GM19438 (cell line): ENCODE measurements around the gene L1CAM.
"Not testable (repeated sequence)": the region's sequence is repeated elsewhere in the genome, so short reads cannot be mapped to it uniquely, and the experiment has no call there.

Experiments
- ATAC-seq: cut with Tn5 transposase; IDR thresholded peaks from one replicate; pipeline ENCODE4 v1.9.1; 2021; ENCODE audit warnings: low read depth; ENCODE audit not compliant: unreplicated experiment

Gene L1CAM

DNA sequence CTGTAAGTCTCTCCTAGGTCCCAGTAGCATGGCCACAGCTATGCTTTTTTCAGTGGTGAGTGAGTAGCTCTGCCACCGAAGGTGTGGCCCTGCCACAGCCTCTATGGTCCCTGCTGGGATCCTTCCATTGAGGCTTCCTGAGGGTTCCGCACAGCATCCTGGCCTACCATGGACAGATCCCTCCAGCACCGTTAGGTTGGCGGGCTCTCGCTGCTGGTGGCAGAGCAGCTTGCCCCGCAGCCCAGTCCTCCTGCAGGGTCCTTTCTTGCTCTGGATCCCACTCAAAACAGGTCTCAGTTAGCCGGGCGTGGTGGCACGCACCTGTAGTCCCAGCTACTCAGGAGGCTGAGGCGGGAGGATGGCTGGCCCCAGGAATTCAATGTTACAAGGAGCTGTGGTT is 53.2 kb downstream of the L1CAM start:
- no peak for ATAC-seq

DNA sequence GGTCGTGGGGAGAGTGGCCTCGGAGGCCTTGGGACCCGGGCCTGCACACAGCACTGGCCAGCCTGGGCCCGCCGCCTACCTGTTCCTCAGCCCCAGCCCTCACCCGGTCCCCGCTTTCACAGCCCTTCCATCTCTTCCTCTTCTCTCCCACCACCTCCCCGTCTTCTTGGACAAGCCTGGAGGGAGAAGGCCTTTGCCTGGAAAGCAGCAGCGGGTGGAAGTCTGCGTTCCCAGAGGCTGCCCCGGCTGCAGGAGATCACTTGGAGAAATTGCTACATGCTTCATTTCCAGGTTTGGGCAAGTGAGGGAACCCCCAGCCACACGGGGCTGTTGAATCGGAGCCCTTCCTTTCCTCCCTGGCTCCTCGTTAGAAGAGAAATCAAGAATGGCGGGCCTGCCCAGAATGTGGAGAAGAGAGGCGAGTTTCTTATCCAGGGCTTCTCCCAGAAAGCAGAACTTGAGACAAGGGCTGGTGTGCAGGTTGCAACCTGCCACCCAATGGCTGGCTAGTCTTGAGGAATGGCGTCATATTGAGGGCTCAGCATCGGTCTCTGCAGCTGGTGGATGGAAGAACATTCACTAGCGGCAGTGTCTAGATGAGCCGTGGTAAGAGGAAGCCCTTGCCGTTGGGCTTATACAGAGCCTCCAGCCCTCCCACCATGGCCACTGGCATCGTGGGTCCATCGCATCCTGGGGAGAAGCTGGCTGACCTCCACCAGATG is 54.4 kb downstream of the L1CAM start:
- no peak for ATAC-seq

DNA sequence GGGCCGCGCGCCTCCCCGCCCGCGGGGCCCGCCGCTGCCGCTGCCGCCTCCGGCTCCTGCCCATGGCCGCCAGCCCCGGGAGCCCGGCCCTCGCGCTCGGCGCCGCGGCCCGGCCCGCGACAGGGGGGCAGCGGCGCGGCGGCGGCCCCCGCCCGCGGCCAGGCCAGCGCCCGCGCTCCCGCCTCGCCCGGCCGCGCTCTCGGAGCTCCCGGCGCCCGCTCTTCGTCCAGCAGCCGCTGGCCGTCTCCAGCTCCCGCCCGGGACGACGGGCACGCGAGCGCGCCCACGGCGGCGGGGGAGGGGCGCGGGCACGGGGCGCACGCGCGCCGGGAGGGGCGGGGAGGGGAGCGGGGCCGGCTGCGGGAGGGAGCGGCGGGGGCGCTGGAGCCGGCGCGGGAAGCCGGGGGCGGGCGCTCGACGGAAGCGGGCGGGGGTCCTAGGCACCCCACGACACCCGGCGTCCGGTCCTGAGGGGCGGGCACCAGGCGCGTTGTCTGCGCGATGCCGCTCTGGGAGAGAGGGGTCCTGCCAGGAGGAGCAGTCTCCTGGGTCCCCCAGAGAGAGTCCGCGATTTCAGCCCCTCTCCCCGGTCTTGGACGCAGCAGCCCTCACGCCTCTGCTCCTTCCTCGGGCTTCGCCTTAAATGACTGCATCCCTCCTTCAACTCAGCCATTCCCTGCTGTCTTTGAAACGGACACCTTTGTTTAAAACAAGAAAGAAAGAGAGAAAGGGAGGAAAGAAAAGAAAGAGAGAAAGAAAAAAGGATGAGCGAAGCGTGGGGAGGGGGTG is 55.1 kb downstream of the L1CAM start:
- ATAC-seq: no peak

DNA sequence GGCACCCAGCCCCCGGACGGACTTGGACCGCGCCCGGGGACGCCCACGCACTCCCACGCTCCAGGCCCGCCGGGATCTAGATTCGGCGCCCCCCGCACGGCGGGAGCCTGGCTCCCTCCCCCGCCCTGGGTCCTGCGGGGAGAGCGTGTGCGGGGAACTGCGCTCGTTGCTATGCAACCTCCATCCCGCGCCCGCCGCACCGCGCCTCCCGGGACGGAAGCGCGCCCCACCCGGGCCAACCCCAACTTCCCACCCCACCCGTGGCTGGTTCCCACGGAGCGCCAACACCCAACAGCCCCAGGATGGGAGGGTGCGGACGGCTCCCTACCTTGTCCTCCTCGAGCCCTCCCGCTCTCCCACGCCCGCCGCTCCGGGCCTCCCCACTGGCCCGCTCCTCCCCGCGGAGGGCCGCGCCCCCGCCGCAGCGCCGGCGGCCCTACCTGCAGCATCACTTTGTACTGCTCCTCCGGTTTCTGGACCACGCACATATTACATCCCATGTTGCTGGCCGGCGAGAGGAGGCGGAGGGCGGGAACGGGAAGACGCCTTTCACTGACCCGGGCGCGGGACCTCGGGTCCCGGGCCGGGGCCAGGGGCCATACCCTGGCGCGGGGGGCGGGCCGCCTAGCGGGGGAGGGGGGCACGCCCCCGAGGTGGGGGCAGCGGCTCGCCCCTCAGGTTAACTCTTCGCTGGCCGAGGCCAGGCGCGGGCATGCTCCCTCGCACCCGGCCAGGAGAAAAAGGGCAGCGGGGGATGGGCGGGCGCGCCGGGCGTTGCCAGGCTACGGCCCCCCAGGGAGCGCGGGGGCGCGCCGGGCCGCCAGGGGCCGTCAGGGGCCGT is 56.0 kb downstream of the L1CAM start, which contains the start of gene PDZD4:
Gene PDZD4 (minus strand): TSS at position 746 of the 841 bp plus-strand sequence. CDS start 246 bp downstream, at position 500.
- no peak for ATAC-seq

DNA sequence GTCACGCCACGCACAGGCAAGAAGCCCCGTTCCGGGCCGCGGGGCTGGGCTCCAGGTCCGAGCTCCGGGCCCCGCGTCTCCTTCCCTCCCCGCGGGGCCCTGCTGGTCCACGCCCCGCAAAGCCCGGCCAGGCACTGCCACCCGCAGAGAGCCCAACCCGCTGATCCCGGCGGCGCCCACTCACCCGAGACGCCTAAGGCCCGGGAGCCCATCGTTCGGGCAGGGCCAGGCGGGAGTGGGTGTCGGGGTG is 56.5 kb downstream of the L1CAM start:
- no peak for ATAC-seq

DNA sequence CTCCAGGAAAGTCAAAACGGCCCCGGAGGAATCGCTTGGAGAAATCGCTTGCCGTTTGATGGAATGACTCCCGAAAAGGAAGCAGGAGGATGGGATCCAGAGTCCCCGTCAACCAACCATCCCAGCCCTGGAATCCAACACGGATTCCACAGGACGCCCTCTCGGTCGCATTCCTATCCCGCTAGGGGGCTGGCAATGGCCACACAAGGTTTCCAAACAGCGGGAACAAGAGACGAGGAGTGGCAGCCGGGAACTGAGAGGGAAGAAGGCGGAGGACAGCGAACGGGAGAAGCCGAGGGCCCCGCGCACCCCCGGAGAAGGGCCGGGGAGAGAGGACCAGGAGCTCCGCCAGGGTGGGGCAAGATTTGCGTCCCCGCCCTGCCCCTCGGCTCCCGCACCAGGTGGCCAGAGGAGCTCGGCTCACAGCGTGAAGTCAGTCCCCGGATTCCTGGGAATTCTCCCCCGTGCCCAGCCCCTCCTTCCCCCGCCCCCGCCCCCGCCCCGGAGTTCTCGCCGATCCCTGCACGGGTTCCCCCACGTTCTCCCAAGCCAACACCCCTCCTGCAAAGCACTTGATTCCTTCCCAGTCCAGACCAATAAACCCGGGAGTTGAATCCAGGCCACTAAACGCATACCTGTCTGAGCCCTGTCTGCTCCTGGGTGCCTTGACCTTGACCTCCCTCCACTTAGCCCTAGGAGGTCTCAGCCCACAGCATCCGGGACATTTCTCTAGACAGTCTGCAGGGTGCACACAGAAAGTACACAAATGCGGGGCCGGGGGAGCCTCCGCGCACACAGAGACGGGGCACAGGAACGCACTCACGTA is 57.0 kb downstream of the L1CAM start:
- ATAC-seq: no peak

DNA sequence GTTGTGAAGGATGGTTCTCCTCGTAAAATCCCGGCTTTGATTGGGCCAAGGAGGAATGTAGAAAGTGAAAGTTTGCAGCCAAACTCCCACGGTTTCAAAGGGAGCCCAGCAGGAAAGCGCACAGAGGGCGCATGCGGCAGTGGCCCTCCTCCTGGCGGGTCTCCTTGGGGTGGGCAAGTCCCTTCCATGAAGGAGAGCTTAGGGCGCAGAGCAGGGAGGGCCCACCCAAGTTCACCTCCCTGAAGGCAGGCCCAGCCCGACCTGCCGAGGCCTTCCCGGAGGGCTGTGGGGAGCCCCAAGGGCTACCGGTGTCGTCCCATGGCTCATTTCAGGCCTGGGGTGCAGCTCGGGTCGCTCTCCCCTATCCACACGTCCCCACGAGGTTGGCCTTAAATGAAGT is 57.7 kb downstream of the L1CAM start:
- ATAC-seq: no peak

DNA sequence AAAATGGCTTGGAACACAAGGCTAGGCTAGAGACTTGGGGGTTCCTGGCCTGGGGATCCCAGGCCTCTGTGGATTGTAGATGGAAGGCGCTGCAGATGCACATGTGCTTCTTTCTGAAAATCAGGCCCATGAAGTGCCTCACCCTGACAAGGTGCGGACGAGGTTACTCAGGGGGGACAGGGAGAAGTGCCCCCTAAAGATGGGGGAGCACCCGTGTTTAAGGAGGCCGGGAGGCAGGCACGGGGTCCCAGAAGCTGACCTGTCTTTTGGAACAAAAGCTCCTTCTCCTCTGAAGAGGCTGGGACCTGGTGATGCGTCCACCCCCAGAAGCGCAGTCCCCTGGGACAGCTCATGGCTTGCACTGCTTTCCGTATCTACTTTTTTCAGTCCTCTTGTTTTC is 58.1 kb downstream of the L1CAM start:
- ATAC-seq: no peak

DNA sequence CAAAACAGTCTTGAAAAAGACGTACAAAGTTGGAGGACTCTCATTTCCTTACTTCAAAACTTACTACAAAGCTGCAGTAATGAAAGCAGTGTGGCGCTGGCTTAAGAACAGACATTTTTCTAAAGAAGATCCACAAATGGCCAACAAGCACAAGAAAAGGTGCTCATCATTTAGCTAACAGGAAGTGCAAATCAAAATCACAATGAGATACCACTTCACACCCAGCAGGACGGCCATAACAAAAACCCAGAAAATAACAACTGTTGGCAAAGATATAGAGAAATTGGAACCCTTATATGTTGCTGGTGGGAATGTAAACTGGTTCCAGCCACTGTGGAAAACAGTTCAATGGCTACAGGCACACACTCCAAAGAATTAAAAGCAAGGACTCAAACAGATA is 59.0 kb downstream of the L1CAM start:
- ATAC-seq: no peak

DNA sequence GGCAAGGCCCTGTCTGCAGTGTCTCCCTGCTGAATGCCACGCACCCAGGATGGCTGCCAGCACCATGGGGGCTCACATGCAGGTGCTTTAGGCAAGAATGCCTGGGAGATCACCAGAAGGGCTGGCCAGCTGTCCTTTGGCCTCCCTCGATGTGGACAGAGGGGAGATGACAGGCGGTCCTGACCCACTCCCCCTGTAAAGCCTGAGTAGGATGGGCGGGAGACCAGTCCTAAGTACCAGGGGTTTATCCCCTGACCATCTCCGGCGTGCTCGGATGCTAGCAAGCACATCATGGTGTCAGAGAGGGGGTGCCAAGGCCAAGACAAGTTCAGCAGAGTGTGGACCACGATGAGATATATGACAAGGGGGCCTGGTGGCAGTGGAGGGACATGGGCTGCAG is 60.9 kb downstream of the L1CAM start:
- no peak for ATAC-seq

DNA sequence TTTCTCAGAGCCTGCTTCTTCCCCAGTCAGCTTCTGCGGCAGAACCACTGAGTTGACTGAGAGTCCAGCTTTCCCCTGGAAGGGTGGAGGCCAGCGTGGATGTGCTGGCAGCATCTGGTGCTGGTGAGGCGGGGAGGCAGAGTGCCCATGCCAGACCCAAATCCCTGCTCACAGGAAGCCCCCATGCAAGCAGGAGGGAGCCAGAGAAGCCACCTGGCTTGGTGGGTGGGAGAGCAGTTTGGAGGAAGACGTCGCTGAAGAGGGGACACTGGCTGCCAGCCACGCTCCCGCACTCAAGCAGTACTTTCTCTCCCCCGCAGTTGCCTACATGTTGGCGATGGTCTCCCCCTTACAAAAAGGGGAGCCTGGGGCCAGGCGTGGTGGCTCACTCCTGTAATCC is 61.6 kb downstream of the L1CAM start:
- no peak for ATAC-seq

DNA sequence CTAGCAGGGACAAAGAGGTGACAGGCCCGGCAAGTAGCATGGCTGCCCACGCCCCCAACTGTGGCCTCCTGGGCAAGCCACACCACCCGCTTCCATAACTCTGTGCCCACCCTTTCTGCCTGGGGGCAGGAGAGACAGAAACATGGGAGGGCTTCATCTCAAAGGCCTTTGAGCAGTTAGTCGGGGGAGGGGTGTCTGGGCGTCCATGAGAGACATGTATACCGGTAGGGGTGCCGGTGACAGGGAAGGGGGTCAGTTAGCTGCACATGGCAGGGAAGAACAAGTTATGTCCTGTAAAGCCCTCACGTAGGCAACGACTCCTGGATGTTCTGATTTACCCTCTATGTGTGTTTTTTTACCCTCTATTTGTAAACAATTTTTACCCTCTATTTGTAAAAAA is 64.9 kb downstream of the L1CAM start:
- no peak for ATAC-seq

DNA sequence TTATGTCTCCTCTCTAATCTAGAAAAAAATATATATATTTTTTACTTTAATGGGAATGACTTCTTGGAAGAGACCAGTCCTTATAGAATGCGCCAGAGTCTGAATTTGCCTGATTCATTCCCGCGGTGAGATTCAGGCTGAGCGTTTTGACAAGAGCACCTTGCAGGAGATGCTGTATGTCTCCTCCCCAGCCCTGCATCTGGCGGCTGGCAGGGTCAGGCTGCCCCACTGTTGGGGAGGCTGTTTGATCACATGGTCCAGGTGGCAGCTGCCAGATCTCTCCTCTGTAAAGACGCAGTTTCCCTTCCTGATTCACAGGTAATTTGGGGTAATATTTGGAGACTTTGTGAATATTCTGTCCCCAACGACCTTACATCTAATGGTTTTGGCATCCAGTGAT is 65.4 kb downstream of the L1CAM start:
- no peak for ATAC-seq

DNA sequence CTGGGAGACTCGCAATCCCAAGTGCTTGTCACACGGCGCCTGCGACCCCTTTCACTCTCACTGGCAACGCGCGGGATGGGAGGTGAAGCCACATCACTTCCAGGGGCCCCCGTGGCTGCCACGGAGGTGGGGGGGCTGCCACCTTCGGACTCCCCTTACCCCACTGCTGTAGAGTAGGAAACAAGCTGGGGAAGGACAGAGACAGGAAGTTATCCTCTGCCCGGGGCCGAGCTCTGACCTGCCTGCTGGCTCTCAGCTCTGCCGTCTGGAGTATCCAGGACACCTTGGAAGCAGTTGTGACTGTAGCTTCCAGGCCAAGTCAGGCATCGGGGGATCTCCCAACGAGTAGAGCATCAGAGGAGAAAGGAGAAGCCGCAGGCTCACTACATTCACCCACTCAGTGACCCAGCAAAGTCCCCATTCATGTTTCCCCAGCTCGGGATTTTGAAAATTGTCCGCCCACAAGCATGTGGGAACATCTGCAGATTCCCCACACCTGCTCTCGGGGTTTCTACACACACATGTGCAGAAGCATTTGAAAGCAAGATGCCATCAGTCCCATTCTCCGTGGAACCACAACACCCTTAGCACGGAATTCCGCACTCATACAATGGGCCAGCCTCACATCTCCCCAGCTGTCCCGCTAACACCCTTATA is 66.5 kb downstream of the L1CAM start:
- ATAC-seq: no peak

DNA sequence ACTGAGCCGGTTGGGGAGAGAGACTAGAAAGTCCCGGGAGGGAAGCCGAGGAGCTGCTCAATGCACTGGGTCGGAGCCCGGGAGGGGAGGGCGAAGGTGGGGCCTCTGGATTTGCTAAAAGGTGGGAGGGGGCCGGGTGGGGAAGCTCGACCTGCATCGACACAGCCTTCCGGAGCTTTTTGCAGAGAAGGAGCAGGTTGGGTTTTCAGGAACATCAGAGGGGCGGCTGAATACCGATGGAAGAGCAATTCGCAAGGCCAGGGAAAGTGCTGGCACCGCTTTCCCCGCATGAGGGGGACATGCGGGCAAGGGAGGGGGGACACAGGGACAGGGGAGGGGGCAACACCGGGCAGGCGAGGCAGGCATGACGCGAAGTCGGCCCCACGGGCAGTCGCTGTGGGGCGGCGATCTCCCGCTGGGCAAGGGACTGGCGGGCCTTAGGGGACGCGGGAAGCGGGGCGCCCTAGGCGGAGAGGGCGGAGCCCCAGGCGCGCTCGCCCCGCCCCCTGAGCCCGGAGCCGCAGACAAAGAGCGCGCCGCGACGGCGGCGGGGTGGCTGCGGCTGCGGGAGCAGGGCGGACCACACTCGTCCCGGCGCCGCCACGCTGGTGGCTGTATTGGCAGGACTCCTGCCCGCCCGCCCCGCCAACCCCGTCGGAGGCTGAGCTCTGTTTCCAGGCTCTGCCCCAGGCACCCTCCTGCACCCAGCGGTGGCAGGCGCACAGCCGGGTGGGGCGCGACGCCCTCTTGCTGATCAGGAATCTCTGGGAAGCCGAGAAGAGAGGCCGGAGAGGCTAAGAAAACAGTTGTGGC is 67.2 kb downstream of the L1CAM start:
- no peak for ATAC-seq

DNA sequence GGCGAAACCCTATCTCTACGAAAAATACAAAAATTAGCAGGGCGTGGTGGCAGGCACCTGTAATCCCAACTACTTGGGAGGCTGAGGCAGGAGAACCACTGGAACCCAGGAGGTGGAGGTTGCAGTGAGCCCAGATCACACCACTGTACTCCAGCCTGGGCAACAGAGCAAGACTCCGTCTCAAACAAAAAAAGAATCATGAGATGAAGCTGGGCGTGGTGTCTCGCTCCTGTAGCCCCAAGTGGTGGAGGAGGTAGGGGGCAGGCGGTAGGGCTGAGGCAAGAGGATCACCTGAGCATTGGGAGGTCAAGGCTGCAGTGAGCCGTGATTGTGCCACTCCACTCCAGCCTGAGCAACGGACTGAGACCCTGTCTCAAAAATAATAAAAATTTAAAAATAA is 67.9 kb downstream of the L1CAM start:
- ATAC-seq: not testable (repeated sequence)

DNA sequence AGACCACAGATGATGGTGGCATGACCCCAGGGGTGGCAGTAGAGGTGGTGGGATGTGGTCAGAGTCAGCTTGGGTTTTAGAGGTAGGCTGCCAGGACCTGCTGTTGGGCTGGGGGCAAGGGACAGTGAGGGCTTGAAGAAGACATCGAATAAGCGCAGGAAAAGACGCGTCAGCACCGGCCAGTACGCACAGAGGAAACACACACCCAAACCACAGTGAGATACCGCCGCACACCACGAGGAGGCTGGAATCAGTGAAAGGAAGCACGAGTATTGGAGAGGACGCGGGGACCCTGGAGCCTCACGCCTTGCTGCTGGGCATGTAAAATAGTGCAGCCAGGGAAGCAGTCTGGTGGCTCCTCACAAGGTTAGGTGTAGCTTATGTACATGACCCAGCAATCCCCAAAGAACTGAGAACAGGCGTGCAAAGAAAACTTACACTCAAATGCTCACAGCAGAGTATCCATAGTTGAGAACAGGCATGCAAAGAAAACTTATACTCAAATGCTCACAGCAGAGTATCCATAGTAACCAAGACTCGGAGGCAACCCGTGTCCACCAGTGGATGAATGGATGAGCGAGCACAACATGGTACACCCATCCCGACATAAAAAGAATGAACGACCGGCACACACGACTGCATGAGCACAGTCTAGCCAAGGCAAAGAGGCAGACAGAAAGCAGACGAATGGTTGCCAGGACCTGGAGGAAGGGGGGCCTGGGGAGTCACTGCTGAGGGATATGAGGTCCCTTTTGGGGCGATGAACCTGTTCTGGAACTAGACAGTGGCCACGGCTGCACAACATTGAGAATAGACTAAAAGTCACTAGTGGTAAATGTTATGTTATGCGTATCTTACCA is 68.9 kb downstream of the L1CAM start:
- no peak for ATAC-seq

DNA sequence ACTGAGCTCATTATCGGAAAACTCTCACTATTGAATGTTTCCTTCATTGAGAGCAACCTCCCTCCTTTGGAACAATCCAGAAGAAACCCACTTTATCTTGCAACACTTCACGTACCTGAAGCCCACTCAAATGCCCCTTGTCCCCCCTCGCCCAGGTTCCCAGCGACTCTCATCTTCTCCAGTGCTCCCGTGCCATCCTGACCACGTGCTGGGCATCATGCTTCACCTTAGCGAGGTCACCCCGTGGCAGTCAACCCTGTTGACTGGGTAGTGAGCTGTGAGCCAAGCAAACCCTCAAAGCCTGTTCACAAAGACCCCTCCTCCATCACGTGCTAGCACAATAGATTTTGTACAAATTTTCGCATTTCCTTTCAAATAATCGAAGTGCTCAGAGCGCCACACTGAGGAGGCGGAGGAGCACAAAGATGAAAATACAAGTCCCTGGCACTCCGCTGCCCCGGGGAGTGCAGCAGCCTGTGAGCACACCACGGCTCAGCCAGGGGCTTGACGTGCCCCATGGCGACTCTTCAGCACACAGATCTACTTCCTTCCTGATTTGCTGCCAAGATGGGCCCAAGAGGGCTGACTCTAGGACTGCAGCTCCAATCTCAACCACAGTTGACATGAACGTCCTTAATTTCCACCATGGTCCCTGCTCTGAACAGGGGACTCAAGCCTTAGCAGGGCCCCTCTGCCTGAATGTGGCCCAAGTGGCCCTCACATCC is 71.2 kb downstream of the L1CAM start:
- no peak for ATAC-seq
